Muscle layer of colon (tissue), 2 donors: Measurements from ENCODE around the gene ZNF467.

Experiments
- H3K27ac ChIP-seq: one replicate; pipeline ENCODE4 v1.7.0; 2013; ENCODE audit warnings: low read depth, mild to moderate bottlenecking, low read length, moderate library complexity
- H3K27me3 ChIP-seq, 2 donors: one replicate each; pipeline ENCODE4 v1.7.0; 2013; ENCODE audit warnings: low read length in 2 of 2, mild to moderate bottlenecking in 2 of 2; ENCODE audit not compliant: insufficient read depth in 2 of 2, control insufficient read depth in 1 of 2
- H3K36me3 ChIP-seq: one replicate; pipeline ENCODE4 v1.7.0; 2013; ENCODE audit warnings: mild to moderate bottlenecking, low read length; ENCODE audit not compliant: insufficient read depth
- H3K4me1 ChIP-seq: one replicate; pipeline ENCODE4 v1.7.0; 2013; ENCODE audit warnings: mild to moderate bottlenecking, low read length; ENCODE audit not compliant: insufficient read depth
- H3K4me3 ChIP-seq, 2 donors: one replicate each; pipeline ENCODE4 v1.7.0; 2013; ENCODE audit warnings: low read length in 2 of 2, low read depth in 1 of 2, mild to moderate bottlenecking in 1 of 2, moderate library complexity in 1 of 2
- H3K9ac ChIP-seq: one replicate; pipeline ENCODE4 v1.7.0; 2013; ENCODE audit warnings: low read length
- H3K9me3 ChIP-seq: one replicate; pipeline ENCODE4 v1.7.0; 2013; ENCODE audit warnings: mild to moderate bottlenecking, low read length
- donor health status: abdominal sarcoma.
- donor health status: Adenocarcinoma of cecum.

ZNF467 gene

GRCh38 chr7:149735181-149735602 is 38.2 kb downstream of the ZNF467 start:
- Histone ChIP-seq H3K36me3 (peaks cover 26% of the 10 kb centered on the region), H3K27me3 (no peaks in the 10 kb centered on the region), H3K27ac (no peak overlapping the region), H3K4me3 (no peak overlapping the region), H3K9ac (no peak overlapping the region), H3K9me3 (no peaks in the 10 kb centered on the region), H3K4me1 (no peaks in the 10 kb centered on the region)

- Histone ChIP-seq H3K36me3 (peaks cover 31% of the 10 kb centered on the region), H3K9ac (no peak overlapping the region), H3K4me1 (no peaks in the 10 kb centered on the region), H3K4me3 (no peak overlapping the region), H3K27me3 (no peaks in the 10 kb centered on the region), H3K9me3 (no peaks in the 10 kb centered on the region), H3K27ac (no peak overlapping the region)
Observed at GRCh38 chr7:149734791-149735075, 38.7 kb downstream of the ZNF467 start.

- peaks cover 35% of the 10 kb centered on the region for H3K36me3 ChIP-seq
- H3K27ac ChIP-seq: no peak overlapping the region
- no peaks in the 10 kb centered on the region for H3K27me3 ChIP-seq
Observed at GRCh38 chr7:149733924-149734790, 39.2 kb downstream of the ZNF467 start.

GRCh38 chr7:149733131-149733923 is 40.1 kb downstream of the ZNF467 start:
- no peak overlapping the region for H3K9ac ChIP-seq
- no peaks in the 10 kb centered on the region for H3K27me3 ChIP-seq
- no peak overlapping the region for H3K4me3 ChIP-seq
- H3K9me3 ChIP-seq: no peaks in the 10 kb centered on the region
- H3K4me1 ChIP-seq: no peaks in the 10 kb centered on the region
- H3K27ac ChIP-seq: no peak overlapping the region
- peaks cover 44% of the 10 kb centered on the region for H3K36me3 ChIP-seq

More at GRCh38 chr7:149733924-149734790, 39.2 kb downstream of the ZNF467 start:
- H3K9me3 ChIP-seq: no peaks in the 10 kb centered on the region
- H3K9ac ChIP-seq: no peak overlapping the region
- no peak overlapping the region for H3K4me3 ChIP-seq
- H3K4me1 ChIP-seq: no peaks in the 10 kb centered on the region

- Histone ChIP-seq H3K9me3 (no peaks in the 10 kb centered on the region), H3K27me3 (no peaks in the 10 kb centered on the region), H3K9ac (no peak overlapping the region), H3K4me3 (no peak overlapping the region), H3K27ac (no peak overlapping the region), H3K36me3 (peaks cover 46% of the 10 kb centered on the region), H3K4me1 (peaks cover 5% of the 10 kb centered on the region)
Observed at GRCh38 chr7:149732611-149733010, 40.8 kb downstream of the ZNF467 start.

GRCh38 chr7:149732111-149732561 is 41.3 kb downstream of the ZNF467 start:
- H3K36me3 ChIP-seq: peaks cover 51% of the 10 kb centered on the region
- H3K27me3 ChIP-seq: no peaks in the 10 kb centered on the region
- H3K9me3 ChIP-seq: no peaks in the 10 kb centered on the region
- no peak overlapping the region for H3K27ac ChIP-seq
- H3K9ac ChIP-seq: no peak overlapping the region
- H3K4me3 ChIP-seq: no peak overlapping the region
- peaks cover 10% of the 10 kb centered on the region for H3K4me1 ChIP-seq

GRCh38 chr7:149731207-149731955 is 42.0 kb downstream of the ZNF467 start:
- peaks cover 10% of the 10 kb centered on the region for H3K4me1 ChIP-seq
- H3K27ac ChIP-seq: no peak overlapping the region
- H3K4me3 ChIP-seq: no peak overlapping the region
- H3K9ac ChIP-seq: no peak overlapping the region
- peaks cover 51% of the 10 kb centered on the region for H3K36me3 ChIP-seq
- no peaks in the 10 kb centered on the region for H3K27me3 ChIP-seq
- H3K9me3 ChIP-seq: no peaks in the 10 kb centered on the region

- H3K4me1 ChIP-seq: peaks cover 10% of the 10 kb centered on the region
Observed at GRCh38 chr7:149729983-149730801, 43.2 kb downstream of the ZNF467 start.

GRCh38 chr7:149729586-149729982 is 43.8 kb downstream of the ZNF467 start:
- Histone ChIP-seq H3K9ac (no peak overlapping the region), H3K27me3 (no peaks in the 10 kb centered on the region), H3K27ac (no peak overlapping the region), H3K4me1 (peaks cover 10% of the 10 kb centered on the region), H3K4me3 (no peak overlapping the region), H3K9me3 (no peaks in the 10 kb centered on the region), H3K36me3 (peaks cover 67% of the 10 kb centered on the region)

More at GRCh38 chr7:149729983-149730801, 43.2 kb downstream of the ZNF467 start:
- Histone ChIP-seq H3K36me3 (peaks cover 60% of the 10 kb centered on the region), H3K27ac (no peak overlapping the region), H3K9me3 (no peaks in the 10 kb centered on the region), H3K4me3 (no peak overlapping the region), H3K27me3 (no peaks in the 10 kb centered on the region), H3K9ac (no peak overlapping the region)

GRCh38 chr7:149728491-149729375 is 44.7 kb downstream of the ZNF467 start:
- Histone ChIP-seq H3K36me3 (peaks cover 74% of the 10 kb centered on the region), H3K27ac (no peak overlapping the region), H3K4me1 (peaks cover 10% of the 10 kb centered on the region), H3K4me3 (no peak overlapping the region), H3K27me3 (no peaks in the 10 kb centered on the region), H3K9ac (no peak overlapping the region), H3K9me3 (no peaks in the 10 kb centered on the region)
